Suprapubic skin (tissue), 4 donors: ENCODE measurements around the gene MINK1. TPM values are rescaled to one million over a fixed set of nuclear protein-coding genes. Genes with fewer than 3 reads are reported as not detected.

Experiments used
- DNase-seq, 2 donors: peaks; one replicate each; pipeline ENCODE4 v3.0.0-alpha.2; 2019; ENCODE audit warnings: low spot score in 2 of 2
- H3K27ac ChIP-seq: fragments of 200-600 bp; sonication (generic); one replicate; pipeline ENCODE4 v1.5.1; 2019
- H3K27me3 ChIP-seq: fragments of 200-600 bp; sonication (generic); one replicate; pipeline ENCODE4 v1.5.1; 2019
- H3K36me3 ChIP-seq: fragments of 200-600 bp; sonication (generic); one replicate; pipeline ENCODE4 v1.5.1; 2019
- H3K4me1 ChIP-seq: fragments of 200-600 bp; sonication (generic); one replicate; pipeline ENCODE4 v1.5.1; 2019
- H3K4me3 ChIP-seq: fragments of 200-600 bp; sonication (generic); one replicate; pipeline ENCODE4 v1.5.1; 2019; ENCODE audit warnings: mild to moderate bottlenecking
- H3K9me3 ChIP-seq: fragments of 200-600 bp; sonication (generic); one replicate; pipeline ENCODE4 v1.5.1; 2019
- EP300 ChIP-seq: sonication (generic); formaldehyde crosslinking; IDR thresholded peaks from one replicate; pipeline ENCODE4 v1.6.1; 2017; ENCODE audit warnings: antibody characterized with exemption
- POLR2A ChIP-seq, 2 donors: fragments of 450-650 bp; IDR thresholded peaks; one replicate each; pipeline ENCODE4 v1.6.1; 2017; ENCODE audit warnings: antibody characterized with exemption in 2 of 2, mild to moderate bottlenecking in 2 of 2, moderate library complexity in 2 of 2
- POLR2AphosphoS5 ChIP-seq, 3 donors: sonication (generic); formaldehyde crosslinking; IDR thresholded peaks; one replicate each; pipeline ENCODE4 v1.6.1; 2017; ENCODE audit warnings: antibody characterized with exemption in 3 of 3
- WGBS: methylation state at CpG from one replicate; pipeline ENCODE4 v1.1.5; 2018; 5-methylcytosine and 5-hydroxymethylcytosine counted together
- total RNA-seq, 4 donors: library from RNA; depleted of rRNA; stranded (reverse); fragments of >200 nt; gene quantifications; one replicate each; pipeline ENCODE4 v1.1.0, GENCODE V29; 2016
- TF ChIP-seq, protein P1 (sequence below), 2 donors: fragments of 200-600 bp in 1 of 2; fragments of 450-650 bp in 1 of 2; sonication (generic) in 1 of 2; IDR thresholded peaks; one replicate each; pipeline ENCODE4 v1.5.1; 2016 to 2019; ENCODE audit warnings: antibody characterized with exemption in 2 of 2, mild to moderate bottlenecking in 1 of 2, moderate library complexity in 1 of 2

The MINK1 gene
- total RNA-seq, 4 donors from 2014 or later = 141 to 352 (median 169) TPM

- TF ChIP-seq POLR2AphosphoS5 (IDR thresholded peaks at IDR 0.05) (no peak), POLR2A (IDR thresholded peaks at IDR 0.05) (no peak)
- TF ChIP-seq, protein P1, sequence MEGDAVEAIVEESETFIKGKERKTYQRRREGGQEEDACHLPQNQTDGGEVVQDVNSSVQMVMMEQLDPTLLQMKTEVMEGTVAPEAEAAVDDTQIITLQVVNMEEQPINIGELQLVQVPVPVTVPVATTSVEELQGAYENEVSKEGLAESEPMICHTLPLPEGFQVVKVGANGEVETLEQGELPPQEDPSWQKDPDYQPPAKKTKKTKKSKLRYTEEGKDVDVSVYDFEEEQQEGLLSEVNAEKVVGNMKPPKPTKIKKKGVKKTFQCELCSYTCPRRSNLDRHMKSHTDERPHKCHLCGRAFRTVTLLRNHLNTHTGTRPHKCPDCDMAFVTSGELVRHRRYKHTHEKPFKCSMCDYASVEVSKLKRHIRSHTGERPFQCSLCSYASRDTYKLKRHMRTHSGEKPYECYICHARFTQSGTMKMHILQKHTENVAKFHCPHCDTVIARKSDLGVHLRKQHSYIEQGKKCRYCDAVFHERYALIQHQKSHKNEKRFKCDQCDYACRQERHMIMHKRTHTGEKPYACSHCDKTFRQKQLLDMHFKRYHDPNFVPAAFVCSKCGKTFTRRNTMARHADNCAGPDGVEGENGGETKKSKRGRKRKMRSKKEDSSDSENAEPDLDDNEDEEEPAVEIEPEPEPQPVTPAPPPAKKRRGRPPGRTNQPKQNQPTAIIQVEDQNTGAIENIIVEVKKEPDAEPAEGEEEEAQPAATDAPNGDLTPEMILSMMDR (IDR thresholded peaks at IDR 0.05) = no peak
Observed at GRCh38 chr17:4935650-4936049, 102.5 kb downstream of the MINK1 start.

DNA sequence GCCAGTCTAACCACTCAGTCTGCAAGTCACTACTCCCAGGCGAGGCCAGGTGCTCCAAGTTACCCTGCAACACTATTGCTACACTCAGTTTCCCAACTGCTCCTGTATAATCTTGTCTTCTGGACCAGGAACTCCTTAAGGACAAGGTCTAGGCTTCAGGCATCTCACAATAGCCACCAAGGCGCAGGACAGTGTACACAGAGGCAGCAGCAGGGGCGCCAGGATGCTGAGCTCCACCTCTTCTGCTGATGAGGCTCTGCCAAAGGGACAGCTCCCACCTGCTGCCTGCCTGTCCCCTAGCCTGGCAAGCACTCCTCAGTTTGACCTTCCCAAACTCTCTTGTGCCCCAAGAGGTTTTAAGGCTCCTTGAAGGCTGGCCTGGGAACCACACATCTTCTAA is 103.3 kb downstream of the MINK1 start:
- Histone ChIP-seq H3K4me1 (peaks cover 34% of the 10 kb centered on the region), H3K27me3 (no peaks in the 10 kb centered on the region), H3K4me3 (no peak overlapping the region), H3K9me3 (no peaks in the 10 kb centered on the region), H3K36me3 (peaks cover 25% of the 10 kb centered on the region), H3K27ac (no peak overlapping the region)
- 81% methylated on average over 3 of the region's 3 CpGs for WGBS
- TF ChIP-seq POLR2AphosphoS5 (IDR thresholded peaks at IDR 0.05) (no peak), POLR2A (IDR thresholded peaks at IDR 0.05) (no peak), EP300 (no peak)
- TF ChIP-seq, protein P1 (IDR thresholded peaks at IDR 0.05) = no peak
- no peak for DNase-seq

More at GRCh38 chr17:4935650-4936049, 102.5 kb downstream of the MINK1 start:
- H3K4me3 ChIP-seq = no peak overlapping the region
- no peaks in the 10 kb centered on the region for H3K27me3 ChIP-seq
- no peaks in the 10 kb centered on the region for H3K9me3 ChIP-seq
- no peak overlapping the region for H3K27ac ChIP-seq
- peaks cover 25% of the 10 kb centered on the region for H3K36me3 ChIP-seq
- peaks cover 26% of the 10 kb centered on the region for H3K4me1 ChIP-seq
- DNase-seq = no peak

DNA sequence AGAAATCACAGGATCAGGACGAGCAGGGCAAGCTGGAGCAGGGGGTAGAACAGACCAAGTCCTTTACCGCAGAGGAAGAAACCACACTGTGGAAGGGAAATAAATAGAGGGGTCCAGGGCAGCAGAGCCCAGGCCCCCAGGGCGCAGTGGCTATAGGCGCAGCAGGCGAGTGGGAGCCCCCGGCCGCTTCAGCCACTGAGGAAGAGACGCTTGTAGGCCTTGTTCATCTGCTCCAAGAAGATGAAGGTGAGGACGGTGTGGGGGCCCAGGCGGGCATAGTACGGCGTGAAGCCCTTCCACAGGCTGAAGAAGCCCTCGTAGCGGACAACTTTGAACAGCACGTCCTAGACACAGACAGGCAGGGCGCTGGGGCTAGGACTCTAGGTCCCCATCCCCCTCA is 104.4 kb downstream of the MINK1 start:
- Histone ChIP-seq H3K9me3 (no peaks in the 10 kb centered on the region), H3K4me3 (no peak overlapping the region), H3K4me1 (peaks cover 45% of the 10 kb centered on the region), H3K36me3 (peaks cover 31% of the 10 kb centered on the region), H3K27me3 (no peaks in the 10 kb centered on the region), H3K27ac (no peak overlapping the region)
- DNase-seq = no peak
- WGBS = 94% methylated on average over 15 of the region's 16 CpGs
- no peak for TF ChIP-seq POLR2AphosphoS5 (IDR thresholded peaks at IDR 0.05)
- TF ChIP-seq, protein P1 (IDR thresholded peaks at IDR 0.05) = no peak
- TF ChIP-seq EP300 = no peak
- TF ChIP-seq POLR2A (IDR thresholded peaks at IDR 0.05) = no peak

- Histone ChIP-seq H3K4me1 (peaks cover 51% of the 10 kb centered on the region), H3K9me3 (no peaks in the 10 kb centered on the region), H3K4me3 (peak overlapping the region; percentile 68), H3K36me3 (peaks cover 36% of the 10 kb centered on the region), H3K27ac (no peak overlapping the region), H3K27me3 (no peaks in the 10 kb centered on the region)
- TF ChIP-seq POLR2A (IDR thresholded peaks at IDR 0.05) = no peak
- no peak for TF ChIP-seq POLR2AphosphoS5 (IDR thresholded peaks at IDR 0.05)
- TF ChIP-seq EP300 = no peak
- TF ChIP-seq, protein P1 (IDR thresholded peaks at IDR 0.05) = no peak
- 89% methylated on average over 9 of the region's 11 CpGs for WGBS
- DNase-seq = no peak
Observed at GRCh38 chr17:4938069-4938491, 104.9 kb downstream of the MINK1 start.

DNA sequence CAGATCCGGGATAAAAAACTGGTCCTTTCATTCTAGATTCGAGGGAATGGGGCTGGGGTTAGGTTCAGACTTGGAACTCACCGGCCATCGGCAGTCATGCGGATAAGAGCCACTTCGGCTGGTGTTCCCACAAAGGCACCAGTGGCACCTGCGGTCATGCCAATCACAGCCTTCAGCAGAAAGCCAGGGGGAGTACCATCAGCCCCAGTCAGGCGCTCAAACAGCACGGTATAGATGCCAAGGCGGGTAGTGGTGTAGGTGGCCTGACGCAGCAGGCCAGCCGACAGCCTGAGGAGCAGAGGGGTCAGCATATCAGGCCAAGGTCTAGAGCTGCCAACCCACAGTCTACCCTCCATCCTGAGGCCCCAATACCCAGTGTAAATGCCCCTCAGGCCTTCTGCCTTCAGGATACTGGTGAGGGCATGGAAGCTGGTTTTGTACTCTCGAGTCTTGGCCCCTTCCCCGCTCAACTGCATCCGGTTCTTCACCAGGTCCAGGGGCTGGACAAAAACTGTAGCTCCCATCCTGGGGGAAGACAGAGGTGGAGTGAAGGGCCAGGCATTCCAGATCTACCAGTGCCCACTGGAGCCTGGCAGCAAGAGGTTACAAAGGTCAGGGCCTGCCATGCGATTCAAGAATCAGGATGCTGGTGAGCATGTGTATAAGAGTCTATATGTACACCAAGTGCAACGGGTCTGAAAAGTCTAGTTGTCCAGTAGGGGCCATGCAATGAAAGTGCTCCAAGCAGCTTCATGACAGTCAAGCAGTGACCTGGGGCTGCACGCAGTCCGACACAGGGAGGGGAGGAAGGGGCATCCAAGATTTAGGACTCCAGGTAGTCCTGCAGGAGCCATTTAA is 105.8 kb downstream of the MINK1 start:
- DNase-seq = no peak
- H3K4me3 ChIP-seq = peak overlapping the region; percentile 68
- 59% methylated on average over 16 of the region's 19 CpGs for WGBS
- H3K9me3 ChIP-seq = no peaks in the 10 kb centered on the region
- peak overlapping the region; percentile 96 for H3K27ac ChIP-seq
- no peaks in the 10 kb centered on the region for H3K27me3 ChIP-seq
- no peak for TF ChIP-seq POLR2AphosphoS5 (IDR thresholded peaks at IDR 0.05)
- TF ChIP-seq POLR2A (IDR thresholded peaks at IDR 0.05) = no peak
- TF ChIP-seq, protein P1 (IDR thresholded peaks at IDR 0.05) = no peak
- TF ChIP-seq EP300 = no peak
- H3K36me3 ChIP-seq = peaks cover 44% of the 10 kb centered on the region
- H3K4me1 ChIP-seq = peaks cover 53% of the 10 kb centered on the region
